Testis (tissue), 2 donors: ENCODE measurements around the gene SNX11.
"Not testable (repeated sequence)": the region's sequence is repeated elsewhere in the genome, so short reads cannot be mapped to it uniquely, and the experiment has no call there.

Experiments
- CTCF ChIP-seq, 3 experiments: fragments of 450-650 bp in 2 of 3; fragments of 200-600 bp in 1 of 3; sonication (generic) in 1 of 3; IDR thresholded peaks; one replicate each; pipeline ENCODE4 v1.5.1; 2016 to 2019; ENCODE audit warnings: antibody characterized with exemption in 3 of 3, mild to moderate bottlenecking in 2 of 3, moderate library complexity in 1 of 3
- POLR2A ChIP-seq: fragments of 450-650 bp; IDR thresholded peaks from one replicate; pipeline ENCODE4 v1.6.1; 2017; ENCODE audit warnings: antibody characterized with exemption, mild to moderate bottlenecking, moderate library complexity

GRCh38 chr17:48067808-48068207 lies 39.8 kb upstream of the SNX11 start:
- TF ChIP-seq CTCF (IDR thresholded peaks at IDR 0.05); POLR2A: not testable (repeated sequence)
